ENCODE results near the gene ABHD2. TPM values are rescaled to one million over a fixed set of nuclear protein-coding genes. Genes with fewer than 3 reads are reported as not detected.

Gene ABHD2
- total and polyA plus RNA-seq, 9 donors, result 17.0 to 107 (median 89.5) TPM

DNA sequence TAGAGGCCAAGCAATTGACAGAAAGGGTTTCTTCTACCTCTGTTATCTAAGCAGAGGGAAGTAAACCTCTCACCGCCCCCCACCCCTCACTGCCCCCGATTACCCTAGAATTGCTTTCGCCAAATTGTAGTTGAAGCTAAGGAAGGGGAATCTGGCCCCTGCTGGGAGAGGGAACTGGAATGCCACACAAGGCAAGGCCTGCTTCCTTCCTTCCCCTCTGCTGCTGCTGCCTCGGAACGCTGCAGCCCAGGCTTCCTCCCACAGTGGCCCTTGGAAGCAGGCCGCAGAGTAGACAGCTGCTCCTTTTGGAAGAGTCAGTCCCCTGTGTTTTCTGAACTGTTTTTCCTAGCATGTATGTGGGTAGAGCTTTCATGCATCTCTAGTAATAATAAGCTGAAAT lies 111.5 kb downstream of the ABHD2 start:
- TF ChIP-seq EP300 (IDR thresholded peaks at IDR 0.05) (no peak), POLR2A (IDR thresholded peaks at IDR 0.05) (no peak)
- TF ChIP-seq, protein P1, sequence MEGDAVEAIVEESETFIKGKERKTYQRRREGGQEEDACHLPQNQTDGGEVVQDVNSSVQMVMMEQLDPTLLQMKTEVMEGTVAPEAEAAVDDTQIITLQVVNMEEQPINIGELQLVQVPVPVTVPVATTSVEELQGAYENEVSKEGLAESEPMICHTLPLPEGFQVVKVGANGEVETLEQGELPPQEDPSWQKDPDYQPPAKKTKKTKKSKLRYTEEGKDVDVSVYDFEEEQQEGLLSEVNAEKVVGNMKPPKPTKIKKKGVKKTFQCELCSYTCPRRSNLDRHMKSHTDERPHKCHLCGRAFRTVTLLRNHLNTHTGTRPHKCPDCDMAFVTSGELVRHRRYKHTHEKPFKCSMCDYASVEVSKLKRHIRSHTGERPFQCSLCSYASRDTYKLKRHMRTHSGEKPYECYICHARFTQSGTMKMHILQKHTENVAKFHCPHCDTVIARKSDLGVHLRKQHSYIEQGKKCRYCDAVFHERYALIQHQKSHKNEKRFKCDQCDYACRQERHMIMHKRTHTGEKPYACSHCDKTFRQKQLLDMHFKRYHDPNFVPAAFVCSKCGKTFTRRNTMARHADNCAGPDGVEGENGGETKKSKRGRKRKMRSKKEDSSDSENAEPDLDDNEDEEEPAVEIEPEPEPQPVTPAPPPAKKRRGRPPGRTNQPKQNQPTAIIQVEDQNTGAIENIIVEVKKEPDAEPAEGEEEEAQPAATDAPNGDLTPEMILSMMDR (IDR thresholded peaks at IDR 0.05), result no peak
- Histone ChIP-seq H3K27me3 (no peaks in the 10 kb centered on the region), H3K4me1 (ENCODE audit: insufficient read depth) (no peaks in the 10 kb centered on the region), H3K9me3 (no peaks in the 10 kb centered on the region), H3K27ac (no peak overlapping the region), H3K4me3 (no peak overlapping the region), H3K36me3 (no peaks in the 10 kb centered on the region)
- WGBS, 3 donors, result 35 to 41% (median 36%) methylated on average over 6 of the region's 6 CpGs
- no peak for DNase-seq
- intact Hi-C loops (cut with DNase I), result loop anchor here in 3 of 4 donors (10.0 kb wide), 2 partner anchors 135 to 235 kb away; partner anchors contain the start of gene POLG (in 1 of the 3)

DNA sequence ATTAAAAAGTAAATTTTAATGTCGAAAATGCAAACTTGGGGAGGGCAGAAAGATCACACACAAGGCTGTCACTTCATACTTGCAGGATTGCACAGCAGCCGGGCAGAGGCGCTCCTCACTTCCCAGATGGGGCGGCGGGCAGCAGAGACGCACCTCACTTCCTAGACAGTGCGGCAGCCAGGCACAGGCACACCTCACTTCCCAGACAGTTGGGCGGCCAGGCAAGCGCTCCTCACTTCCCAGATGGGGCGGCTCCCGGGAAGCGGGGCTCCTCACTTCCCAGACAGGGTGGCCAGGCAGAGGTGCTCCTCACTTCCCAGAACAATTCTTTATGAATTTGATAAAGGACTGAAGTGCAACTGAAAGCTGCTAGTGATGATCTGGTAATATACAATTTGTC lies 111.9 kb downstream of the ABHD2 start:
- Histone ChIP-seq H3K9me3 (no peaks in the 10 kb centered on the region), H3K27me3 (no peaks in the 10 kb centered on the region), H3K27ac (no peak overlapping the region), H3K36me3 (no peaks in the 10 kb centered on the region), H3K4me1 (ENCODE audit: insufficient read depth) (no peaks in the 10 kb centered on the region), H3K4me3 (no peak overlapping the region)
- TF ChIP-seq, protein P1 (IDR thresholded peaks at IDR 0.05), result no peak
- TF ChIP-seq POLR2A (IDR thresholded peaks at IDR 0.05), result no peak
- TF ChIP-seq EP300 (IDR thresholded peaks at IDR 0.05), result no peak
- DNase-seq, result no peak
- intact Hi-C loops (cut with DNase I), result loop anchor here in 3 of 4 donors (10.0 kb wide), 2 partner anchors 135 to 235 kb away; partner anchors contain the start of gene POLG (in 1 of the 3)
- WGBS, 3 donors, result 83 to 90% (median 87%) methylated on average over 12 of the region's 12 CpGs

DNA sequence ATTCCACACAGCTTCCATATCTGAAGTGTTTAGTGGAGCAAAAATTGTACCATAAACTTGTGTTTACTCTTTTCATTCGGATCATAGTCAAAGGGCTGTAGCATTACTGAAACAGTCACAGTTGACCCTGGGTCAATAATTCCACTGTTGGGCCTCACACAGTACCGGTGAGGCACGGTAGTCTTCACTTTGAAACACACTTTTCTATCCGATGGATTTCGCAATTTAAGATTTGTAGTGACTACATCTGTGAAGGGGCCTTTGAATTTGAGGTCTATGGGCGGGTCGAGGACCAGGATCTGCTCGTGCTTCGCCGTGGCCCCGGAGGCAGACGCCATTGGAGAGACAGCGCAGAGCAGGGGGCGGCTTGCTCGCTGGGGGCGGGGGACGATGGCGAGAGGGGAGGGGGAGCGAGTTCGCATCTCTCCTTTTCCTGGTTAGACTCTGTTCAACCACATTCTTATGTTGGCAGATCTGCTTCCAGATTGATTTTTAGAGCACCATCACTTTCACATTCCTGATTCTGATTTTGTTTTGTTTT lies 113.3 kb downstream of the ABHD2 start:
- Histone ChIP-seq H3K27me3 (no peaks in the 10 kb centered on the region), H3K27ac (no peak overlapping the region), H3K36me3 (no peaks in the 10 kb centered on the region), H3K9me3 (no peaks in the 10 kb centered on the region), H3K4me1 (ENCODE audit: insufficient read depth) (no peaks in the 10 kb centered on the region), H3K4me3 (no peak overlapping the region)
- no peak for TF ChIP-seq POLR2A (IDR thresholded peaks at IDR 0.05)
- no peak for TF ChIP-seq EP300 (IDR thresholded peaks at IDR 0.05)
- TF ChIP-seq, protein P1 (IDR thresholded peaks at IDR 0.05), result no peak
- DNase-seq, result no peak
- intact Hi-C loops (cut with DNase I), result loop anchor here in 3 of 4 donors (10.0 kb wide), 2 partner anchors 133 to 233 kb away; partner anchors contain the start of gene POLG (in 1 of the 3)
- 87 to 88% (median 87%) methylated on average over 20 of the region's 20 CpGs for WGBS, 3 donors

DNA sequence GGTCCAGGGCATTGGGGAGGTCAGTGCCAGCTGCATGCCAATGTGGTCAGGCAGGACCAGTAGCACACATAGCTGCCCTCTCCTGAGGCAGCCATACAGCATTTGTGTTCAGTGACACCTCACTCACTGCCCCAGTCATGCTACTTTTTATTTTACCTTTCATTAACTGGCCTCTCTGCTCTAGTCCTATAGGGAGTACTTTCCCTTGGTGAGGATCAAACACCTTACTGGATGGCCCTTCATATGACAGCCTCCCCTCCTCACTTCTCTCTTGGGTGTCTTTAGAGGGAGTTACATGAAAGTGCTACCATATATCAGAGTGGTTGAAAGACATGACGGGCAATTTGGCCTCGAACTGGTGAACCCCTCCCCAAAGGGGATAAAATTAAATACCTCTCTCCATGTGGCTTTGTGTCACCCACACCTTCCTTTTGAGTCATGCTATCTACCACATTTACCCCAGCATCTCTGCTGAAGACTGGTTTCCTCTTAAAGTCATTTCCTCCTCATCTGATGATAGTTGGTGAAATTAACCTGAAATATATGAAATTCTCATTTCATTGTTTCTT lies 115.5 kb downstream of the ABHD2 start:
- WGBS, 3 donors, result 40 to 53% (median 45%) methylated on average over 2 of the region's 2 CpGs
- no peak for TF ChIP-seq EP300 (IDR thresholded peaks at IDR 0.05)
- TF ChIP-seq, protein P1 (IDR thresholded peaks at IDR 0.05), result no peak
- TF ChIP-seq POLR2A (IDR thresholded peaks at IDR 0.05), result no peak

More for the DNA sequence above, 115.5 kb downstream of the ABHD2 start:
- no peaks in the 10 kb centered on the region for H3K36me3 ChIP-seq
- no peaks in the 10 kb centered on the region for H3K9me3 ChIP-seq
- no peak overlapping the region for H3K4me3 ChIP-seq
- no peaks in the 10 kb centered on the region for H3K4me1 ChIP-seq (ENCODE audit: insufficient read depth)
- intact Hi-C loops (cut with DNase I), result loop anchor here in 3 of 4 donors (10.0 kb wide), 2 partner anchors 131 to 231 kb away; partner anchors contain the start of gene POLG (in 1 of the 3)
- no peak for DNase-seq
- H3K27ac ChIP-seq, result no peak overlapping the region
- no peaks in the 10 kb centered on the region for H3K27me3 ChIP-seq

Data from ovary (tissue), 9 donors.